HEK293T (cell line): ENCODE measurements around the gene ENKD1.

Experiments
- FOXK2 ChIP-seq: fragments of 450-650 bp; IDR thresholded peaks from 2 replicates; pipeline ENCODE4 v1.6.1; 2016; ENCODE audit warnings: mild to moderate bottlenecking
- TARDBP ChIP-seq: fragments of 450-650 bp; IDR thresholded peaks from 2 replicates; pipeline ENCODE4 v1.6.1; 2016
- ZNF384 ChIP-seq: fragments of 450-650 bp; IDR thresholded peaks from 2 replicates; pipeline ENCODE4 v1.6.1; 2016

DNA sequence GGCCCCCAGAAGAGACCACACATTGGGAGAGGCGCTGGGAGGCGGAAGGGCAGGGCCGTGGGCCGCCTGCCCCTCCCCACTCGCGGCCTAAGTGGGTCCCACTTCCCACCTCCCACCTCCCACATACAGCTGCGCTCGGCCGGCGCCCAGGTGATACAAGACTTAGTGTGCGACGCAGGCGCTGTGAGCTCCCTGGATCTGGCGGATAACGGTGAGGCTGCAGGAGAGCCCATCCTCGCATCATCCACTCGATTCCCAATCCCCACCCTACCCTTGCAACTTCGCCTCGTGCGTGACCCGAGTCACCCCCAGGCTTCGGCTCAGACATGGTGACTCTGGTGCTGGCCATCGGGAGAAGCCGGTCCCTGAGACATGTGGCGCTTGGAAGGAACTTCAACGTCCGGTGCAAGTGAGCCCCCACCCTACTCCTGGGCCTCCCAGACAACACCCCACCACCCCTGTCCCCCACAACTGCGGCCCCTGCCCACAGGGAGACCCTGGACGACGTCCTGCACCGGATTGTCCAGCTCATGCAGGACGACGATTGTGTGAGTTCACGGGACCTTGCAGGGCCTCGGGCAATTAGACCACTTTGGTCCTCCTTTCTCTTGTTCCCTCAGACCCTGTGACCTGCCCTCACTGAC is 17.7 kb downstream of the ENKD1 start:
- TF ChIP-seq ZNF384: no peak
- no peak for TF ChIP-seq TARDBP
- TF ChIP-seq FOXK2: no peak
